ENCODE measurements around the gene LIMA1.
"Not testable (repeated sequence)": the region's sequence is repeated elsewhere in the genome, so short reads cannot be mapped to it uniquely, and the experiment has no call there.

LIMA1 gene

DNA sequence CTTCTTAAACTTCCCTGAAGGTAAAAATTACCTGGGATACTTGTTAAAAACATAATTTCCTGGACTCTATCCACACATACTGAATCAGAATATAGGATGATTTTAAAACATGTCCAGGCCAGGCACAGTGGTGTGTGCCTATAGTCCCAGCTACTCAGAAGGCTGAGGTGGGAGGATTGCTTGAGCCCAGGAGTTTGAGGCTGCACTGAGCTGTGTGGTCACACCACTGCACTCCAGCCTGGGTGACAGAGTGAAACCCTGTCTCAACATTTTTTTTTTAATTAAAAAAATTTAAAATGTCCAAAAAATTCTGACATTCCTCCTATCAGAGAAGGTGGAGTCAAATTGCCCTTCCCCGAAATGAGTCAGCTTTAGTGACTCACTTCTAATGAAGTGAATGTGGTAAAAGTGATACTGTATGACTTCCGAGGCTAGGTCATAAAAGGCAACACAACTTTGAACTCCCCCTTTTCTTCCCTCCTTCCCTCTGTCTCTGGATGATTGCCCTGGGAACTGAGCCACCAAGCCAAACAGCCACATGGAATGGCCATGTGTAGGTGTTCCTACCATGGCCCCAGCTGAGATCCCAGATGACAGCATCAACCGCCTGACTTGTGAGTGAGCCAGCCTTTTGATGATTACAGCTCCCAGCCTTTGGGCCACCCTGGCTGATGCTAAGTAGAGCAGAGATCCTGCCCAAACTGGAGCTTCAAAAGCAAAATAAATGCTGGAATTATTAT, 36.3 kb downstream of the LIMA1 start:
- DNase-seq: no peak

GRCh38 chr12:50246197-50246865, 37.0 kb downstream of the LIMA1 start:
- DNase-seq: no peak

DNA sequence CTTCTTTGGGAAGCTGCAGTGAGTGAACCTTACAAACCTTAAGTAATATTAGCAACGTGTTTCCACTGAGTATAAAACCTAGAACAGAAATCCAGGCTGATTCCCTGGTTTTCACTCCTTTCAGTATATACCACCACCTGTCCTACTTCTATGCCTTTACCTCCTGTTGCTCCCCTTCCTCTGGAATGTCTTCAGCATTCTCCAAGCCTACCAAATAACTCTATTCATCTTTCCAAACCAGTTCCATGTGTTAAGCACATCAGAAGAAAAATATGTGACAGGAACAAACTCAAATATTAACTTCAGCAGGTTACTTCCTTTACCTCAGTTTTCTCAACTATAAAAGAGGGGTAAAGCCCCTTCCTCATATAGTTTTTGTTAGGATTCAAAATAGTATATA, 39.8 kb downstream of the LIMA1 start:
- no peak for DNase-seq

GRCh38 chr12:50242751-50243191, 40.5 kb downstream of the LIMA1 start:
- DNase-seq: no peak

DNA sequence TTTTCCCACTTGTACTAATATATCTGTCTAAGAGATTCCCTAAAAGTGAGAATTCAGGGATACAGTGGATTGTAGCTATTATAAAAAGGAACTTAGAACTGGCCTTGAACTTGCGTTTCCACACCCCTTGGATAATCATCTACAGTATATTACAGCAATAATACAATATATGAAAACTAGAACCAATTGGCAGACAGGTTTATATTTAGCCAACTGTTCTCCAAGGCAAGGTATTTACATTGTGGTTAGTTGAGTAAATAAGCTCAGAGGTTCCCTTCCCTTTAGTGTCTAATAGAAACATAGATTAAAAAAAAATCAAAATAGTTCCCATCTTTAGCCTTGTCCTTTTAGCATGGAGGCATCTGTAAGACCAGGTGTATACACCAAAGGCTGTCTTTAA, 42.1 kb downstream of the LIMA1 start:
- peak in 2 of 3 experiments; percentile 17 to 54 for DNase-seq

DNA sequence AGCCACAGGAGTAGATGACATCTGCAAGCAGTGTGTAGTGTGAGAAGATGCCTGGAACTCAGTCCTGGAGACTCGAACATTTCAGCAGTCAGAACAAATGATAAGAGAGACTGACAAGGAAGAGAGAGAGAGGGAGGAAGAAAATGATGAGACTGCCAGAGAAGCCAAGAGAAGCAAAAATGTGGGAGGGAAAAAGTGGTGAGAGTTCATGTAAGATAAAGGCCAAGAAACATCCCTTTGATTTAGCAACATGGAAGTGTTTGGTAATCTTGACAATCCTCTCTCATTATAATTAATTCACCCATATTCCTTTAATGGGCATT, 42.6 kb downstream of the LIMA1 start:
- no peak for DNase-seq

DNA sequence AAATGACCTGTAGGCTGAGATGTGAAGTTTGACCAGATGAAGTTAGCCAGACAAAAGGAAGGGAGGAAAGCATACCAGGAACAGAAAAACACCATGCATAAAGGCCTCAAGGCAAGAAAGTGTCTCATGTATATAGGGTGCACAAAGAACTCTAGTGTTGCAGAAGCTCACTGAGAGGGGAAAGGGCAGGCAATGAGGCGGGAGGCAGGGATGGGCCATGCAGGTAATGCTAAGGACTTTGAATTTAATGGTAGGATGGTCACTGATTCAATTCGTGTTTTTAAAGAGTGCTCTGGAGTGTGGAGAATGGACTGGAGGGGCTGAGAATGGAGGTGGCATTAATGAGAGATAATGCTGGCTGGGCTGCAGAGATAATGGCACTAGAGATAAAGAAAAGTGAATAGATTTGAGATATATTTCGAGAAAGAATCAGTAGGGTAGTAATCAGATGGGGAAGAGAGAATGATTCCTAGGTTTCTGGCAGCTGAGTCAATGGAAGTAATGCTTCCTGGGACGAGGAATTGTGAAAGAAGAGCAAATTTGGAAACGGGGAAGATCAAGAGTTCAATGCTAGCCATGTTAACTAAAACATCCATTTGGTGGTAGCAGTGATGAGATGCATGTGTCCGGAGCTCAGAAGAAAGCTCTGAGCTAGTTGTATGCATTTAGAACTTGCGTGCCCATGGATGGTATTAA, 43.1 kb downstream of the LIMA1 start:
- DNase-seq: no peak

DNA sequence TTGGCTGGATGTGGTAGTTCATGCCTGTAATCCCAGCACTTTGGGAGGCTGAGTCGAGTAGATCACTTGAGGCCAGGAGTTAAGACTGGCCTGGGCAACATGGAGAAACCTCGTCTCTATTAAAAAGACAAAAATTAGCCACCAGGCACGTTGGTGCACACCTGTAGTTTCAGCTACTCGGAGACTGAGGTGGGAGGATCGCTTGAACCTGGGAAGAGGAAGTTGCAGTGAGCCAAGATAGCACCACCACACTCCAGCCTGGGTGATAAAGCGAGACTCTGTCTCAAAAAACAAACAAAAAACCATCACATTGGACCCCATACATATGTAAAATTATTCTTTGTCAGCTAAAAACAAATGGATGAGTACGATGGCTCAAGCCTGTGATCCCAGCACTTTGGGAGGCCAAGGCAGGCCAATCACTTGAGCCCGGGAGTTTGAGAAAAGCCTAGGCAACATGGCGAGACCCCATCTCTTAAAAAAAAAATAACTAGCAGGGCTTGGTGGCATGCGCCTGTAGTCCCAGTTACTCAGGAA, 43.9 kb downstream of the LIMA1 start:
- DNase-seq: no peak

DNA sequence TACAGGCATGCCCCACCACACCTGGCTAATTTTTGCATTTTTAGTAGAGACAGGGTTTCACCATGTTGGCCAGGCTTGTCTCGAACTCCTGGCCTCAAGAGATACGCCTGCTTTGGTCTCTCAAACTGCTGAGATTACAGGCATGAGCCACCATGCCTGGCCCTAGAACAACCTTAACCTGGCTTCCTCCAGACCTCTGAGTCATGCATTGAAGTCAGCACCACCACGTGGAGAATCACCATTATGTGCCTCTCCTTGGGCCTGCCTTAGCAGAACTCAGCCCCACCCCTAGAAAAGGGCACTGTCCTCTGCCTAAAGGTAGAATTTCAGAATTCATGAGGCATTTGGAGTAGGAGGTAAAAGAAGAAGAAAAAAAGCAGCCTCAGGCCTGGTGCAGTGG, 49.0 kb downstream of the LIMA1 start:
- no peak for DNase-seq

GRCh38 chr12:50232771-50233209, 50.5 kb downstream of the LIMA1 start:
- no peak for DNase-seq

DNA sequence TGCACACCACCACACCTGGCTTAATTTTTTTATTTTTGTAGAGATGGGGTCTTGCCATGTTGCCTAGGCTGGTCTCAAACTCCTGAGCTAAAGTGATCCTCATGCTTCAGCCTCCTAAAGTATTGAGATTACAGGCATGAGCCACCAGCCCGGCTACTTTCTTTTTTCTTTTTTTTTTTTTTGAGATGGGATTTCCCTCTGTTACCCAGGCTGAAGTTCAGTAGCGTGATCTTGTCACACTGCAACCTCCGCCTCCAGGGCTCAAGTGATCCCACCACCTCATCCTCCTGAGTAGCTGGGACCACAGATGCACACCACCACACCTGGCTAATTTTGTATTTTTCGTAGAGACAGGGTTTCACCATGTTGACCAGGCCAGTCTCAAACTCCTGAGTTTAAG, 51.1 kb downstream of the LIMA1 start:
- DNase-seq: no peak

- no peak for DNase-seq
Observed at GRCh38 chr12:50231346-50231745, 52.0 kb downstream of the LIMA1 start.

DNA sequence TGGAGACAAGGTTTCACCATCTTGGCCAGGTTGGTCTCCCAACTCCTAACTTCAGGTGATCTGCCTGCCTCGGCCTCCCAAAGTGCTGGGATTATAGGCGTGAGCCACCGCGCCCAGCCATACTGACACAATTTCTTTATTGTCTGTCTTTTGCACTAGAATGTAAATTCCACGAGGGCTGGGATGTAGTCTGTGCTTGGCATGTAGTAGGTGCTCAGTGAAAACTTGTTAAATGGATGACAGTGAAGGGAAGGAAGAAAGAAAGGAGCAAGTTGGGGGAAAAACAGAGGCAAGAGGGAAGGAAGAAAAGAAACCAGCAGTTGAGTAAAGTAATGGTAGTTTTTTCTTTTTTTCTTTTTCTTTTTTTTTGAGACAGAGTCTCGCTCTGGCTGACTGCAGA, 53.1 kb downstream of the LIMA1 start:
- no peak for DNase-seq

GRCh38 chr12:50224026-50224692, 59.2 kb downstream of the LIMA1 start:
- peak; percentile 25 to 88 (median 73) for DNase-seq

DNA sequence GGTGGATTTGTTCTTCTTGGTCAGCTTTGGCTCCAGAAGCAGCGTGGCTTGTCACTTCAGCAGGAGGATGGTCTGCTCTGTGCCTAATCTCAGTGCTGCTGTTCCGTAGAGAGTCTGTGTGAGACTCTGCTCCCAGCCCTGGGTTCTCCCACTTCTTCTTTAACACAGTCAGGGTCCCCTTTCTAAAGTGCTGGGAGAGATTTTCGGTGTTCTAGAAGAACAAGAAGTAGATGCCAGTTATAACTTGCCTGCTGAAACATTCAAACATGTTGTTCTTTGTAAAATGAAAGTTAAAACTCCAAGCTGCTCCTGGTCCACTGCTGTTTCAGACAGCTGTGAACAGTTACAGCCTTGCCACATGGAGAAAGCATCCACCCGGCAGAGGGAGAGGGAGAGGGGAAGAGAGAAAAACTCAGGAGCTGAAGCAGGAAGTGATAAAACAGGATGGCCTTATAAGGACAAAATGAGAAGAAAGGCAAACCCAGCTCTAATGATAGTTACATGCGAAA, 61.0 kb downstream of the LIMA1 start:
- DNase-seq: peak; percentile 25 to 52 (median 47)

DNA sequence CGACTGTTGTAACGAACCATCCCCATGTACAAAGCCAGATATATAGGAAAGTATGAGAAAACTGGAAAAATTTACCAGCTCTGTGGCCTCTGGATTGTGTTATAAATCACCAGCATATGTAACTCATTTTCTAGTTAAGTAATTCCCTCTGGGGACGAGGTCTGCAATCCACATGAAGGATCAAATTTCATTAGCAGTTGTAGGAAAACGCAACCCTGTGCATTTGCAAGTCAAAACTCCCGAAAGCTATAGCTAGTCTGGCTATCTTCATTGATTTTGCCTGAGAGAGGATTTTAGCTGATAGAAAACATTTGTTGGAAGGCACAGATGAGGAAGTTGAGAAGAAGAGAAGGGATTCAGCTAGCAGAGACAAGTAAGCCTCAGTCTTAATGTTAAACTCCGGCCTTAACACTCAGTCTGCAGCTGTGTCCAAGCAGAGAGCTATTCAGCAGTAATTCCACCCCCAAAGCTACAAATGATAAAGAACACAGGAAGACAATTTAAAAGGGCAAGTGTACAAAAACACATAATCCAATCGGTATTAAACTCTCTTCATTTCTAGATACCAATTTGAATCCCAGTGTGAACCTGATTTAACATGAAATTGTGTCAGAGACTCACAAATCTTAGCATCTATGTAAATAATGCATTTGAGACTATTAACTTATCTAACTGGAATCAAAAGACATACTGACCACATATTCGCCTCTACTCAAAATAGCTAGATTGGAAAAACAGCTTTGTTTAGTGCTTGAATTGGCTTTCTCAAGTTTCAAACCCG, 61.9 kb downstream of the LIMA1 start:
- peak; percentile 45 to 90 (median 76) for DNase-seq

GRCh38 chr12:50220363-50220995, 62.8 kb downstream of the LIMA1 start:
- no peak for DNase-seq

GRCh38 chr12:50219544-50219943, 63.8 kb downstream of the LIMA1 start:
- DNase-seq: no peak

GRCh38 chr12:50219001-50219400, 64.3 kb downstream of the LIMA1 start:
- DNase-seq: not testable (repeated sequence)

GRCh38 chr12:50218386-50218785, 64.9 kb downstream of the LIMA1 start:
- DNase-seq: no peak

- DNase-seq: no peak
Observed at GRCh38 chr12:50217202-50217601, 66.1 kb downstream of the LIMA1 start.

DNA sequence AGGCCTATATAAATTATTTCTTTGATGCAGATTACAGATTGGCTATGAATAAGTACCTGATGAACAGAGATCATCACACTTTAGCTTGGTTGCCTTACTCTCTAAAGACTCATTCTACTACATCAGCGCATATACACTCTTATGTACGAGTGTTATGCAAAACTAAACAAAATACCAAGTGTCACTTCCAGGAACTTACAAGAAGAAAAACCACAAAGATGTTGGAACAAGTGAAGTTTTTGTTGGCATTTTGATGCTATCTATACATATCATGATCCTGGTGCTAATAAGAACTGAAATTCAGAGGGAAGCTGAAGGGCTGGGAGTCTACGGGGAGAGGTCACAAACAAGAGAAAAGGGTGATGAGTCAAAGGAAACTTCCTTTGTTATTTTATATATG, 68.3 kb downstream of the LIMA1 start:
- no peak for DNase-seq

Data from NCI-H1417 (cell line).